A549 (cell line): ENCODE measurements around the gene FXYD7. TPM values are rescaled to one million over a fixed set of nuclear protein-coding genes. Genes with fewer than 3 reads are reported as not detected.

Experiments used
- ATAC-seq, 2 experiments: fragments of 200-7000 bp in 1 of 2; fragments of >200 bp in 1 of 2; cut with Nextera tagmentation in 1 of 2; cut with Tn5 transposase in 1 of 2; 3 replicates each; pipeline versions ENCODE4 v1.8.0 to v1.9.1; 2018 to 2020; ENCODE audit warnings: mild to moderate bottlenecking in 1 of 2, moderate library complexity in 1 of 2
- CTCF ChIA-PET: fragments of 300-600 bp; sonication (Branson Sonifier 250); formaldehyde crosslinking; extraction: SDS; loops from one replicate; lab custom pipeline; 2021; ENCODE audit warnings: antibody characterized with exemption, inconsistent platforms; lab: Yijun Ruan, JAX
- POLR2A ChIA-PET: fragments of 350-600 bp; formaldehyde crosslinking; extraction: SDS; loops from one replicate; lab custom pipeline; 2021; ENCODE audit warnings: antibody characterized with exemption, inconsistent platforms; lab: Yijun Ruan, JAX
- DNase-seq, 2 experiments: peaks; one replicate each; pipeline versions ENCODE4 v3.0.0 to v3.0.0-alpha.2; 2011 to 2016; ENCODE audit warnings: low read depth in 1 of 2, low spot score in 1 of 2
- FAIRE-seq: peaks from 2 replicates; lab custom pipeline; 2011; peaks lifted over from hg19 to GRCh38; lab: Jason Lieb, UNC
- H3K27ac ChIP-seq, 2 experiments: fragments of >200 bp; sonication (Bioruptor Twin); formaldehyde crosslinking; 3 replicates each; pipeline ENCODE4 v1.5.1; 2016 to 2017
- H3K4me1 ChIP-seq: fragments of >200 bp; sonication (Bioruptor Twin); formaldehyde crosslinking; 3 replicates; pipeline ENCODE4 v1.6.1; 2016
- H3K4me2 ChIP-seq: fragments of >200 bp; sonication (Bioruptor Twin); formaldehyde crosslinking; 3 replicates; pipeline ENCODE4 v1.6.1; 2016
- H3K4me3 ChIP-seq: fragments of >200 bp; sonication (Bioruptor Twin); formaldehyde crosslinking; 3 replicates; pipeline ENCODE4 v1.5.1; 2016
- H3K9me3 ChIP-seq: fragments of >200 bp; sonication (Bioruptor Twin); formaldehyde crosslinking; 3 replicates; pipeline ENCODE4 v1.6.1; 2016
- ATOH8 ChIP-seq: fragments of 250-450 bp; sonication (Bioruptor Pico); IDR thresholded peaks from 2 replicates; pipeline ENCODE4 v1.5.0; 2020; ENCODE audit warnings: low read depth, mild to moderate bottlenecking, moderate library complexity
- CEBPB ChIP-seq, 2 experiments: fragments of >200 bp in 1 of 2; sonication (Bioruptor Twin) in 1 of 2; formaldehyde crosslinking in 1 of 2; IDR thresholded peaks; 2 replicates each; pipeline ENCODE4 v1.6.1; 2012 to 2016
- CHD2 ChIP-seq: fragments of 150-350 bp; IDR thresholded peaks from 2 replicates; pipeline ENCODE4 v1.6.1; 2014; ENCODE audit warnings: low read length; ENCODE audit not compliant: partially characterized antibody
- CHD4 ChIP-seq: fragments of 200-600 bp; sonication (generic); IDR thresholded peaks from 2 replicates; pipeline ENCODE4 v1.6.1; 2016; ENCODE audit warnings: antibody characterized with exemption, mild to moderate bottlenecking, borderline replicate concordance
- E2F6 ChIP-seq: IDR thresholded peaks from 2 replicates; pipeline ENCODE4 v1.6.1; 2012; ENCODE audit warnings: low read depth, borderline replicate concordance
- EHMT2 ChIP-seq: fragments of 200-600 bp; sonication (generic); IDR thresholded peaks from 2 replicates; pipeline ENCODE4 v1.6.1; 2016; ENCODE audit warnings: antibody characterized with exemption, low read depth, mild to moderate bottlenecking, moderate library complexity
- ESRRA ChIP-seq: fragments of 150-350 bp; IDR thresholded peaks from 2 replicates; pipeline ENCODE4 v1.6.1; 2014; ENCODE audit warnings: mild to moderate bottlenecking, low read length, borderline replicate concordance
- FOSB ChIP-seq: fragments of 250-450 bp; sonication (Bioruptor Pico); IDR thresholded peaks from 2 replicates; pipeline ENCODE4 v1.5.0; 2020; ENCODE audit warnings: mild to moderate bottlenecking, moderate library complexity
- GATA3 ChIP-seq: IDR thresholded peaks from 2 replicates; pipeline ENCODE4 v1.6.1; 2012; ENCODE audit warnings: borderline replicate concordance
- HES2 ChIP-seq: fragments of >200 bp; sonication (Bioruptor Twin); formaldehyde crosslinking; IDR thresholded peaks from 2 replicates; pipeline ENCODE4 v1.6.1; 2016
- HOXA7 ChIP-seq: fragments of 250-450 bp; sonication (Bioruptor Pico); IDR thresholded peaks from 2 replicates; pipeline ENCODE4 v1.5.0; 2020; ENCODE audit warnings: mild to moderate bottlenecking, moderate library complexity
- MAFK ChIP-seq: fragments of 450-650 bp; IDR thresholded peaks from 2 replicates; pipeline ENCODE4 v1.6.1; 2014; ENCODE audit not compliant: partially characterized antibody
- MYC ChIP-seq: IDR thresholded peaks from 2 replicates; pipeline ENCODE4 v1.6.1; 2012; ENCODE audit warnings: mild to moderate bottlenecking, inconsistent platforms, low read length, improper control_type of control experiment, borderline replicate concordance
- NR3C1 ChIP-seq: fragments of >200 bp; sonication (Bioruptor Twin); formaldehyde crosslinking; IDR thresholded peaks from 3 replicates; pipeline ENCODE4 v1.6.1; 2017
- POLR2AphosphoS2 ChIP-seq: conservative IDR thresholded peaks from 2 replicates; pipeline ENCODE4 v1.6.1; 2012; ENCODE audit warnings: low read length, improper control_type of control experiment, inconsistent platforms
- RFX5 ChIP-seq: fragments of 450-650 bp; IDR thresholded peaks from 2 replicates; pipeline ENCODE4 v1.7.1; 2014; ENCODE audit warnings: antibody characterized with exemption, mild to moderate bottlenecking, moderate library complexity
- SMC3 ChIP-seq: fragments of >200 bp; sonication (Bioruptor Twin); formaldehyde crosslinking; IDR thresholded peaks from 3 replicates; pipeline ENCODE4 v1.6.1; 2018; ENCODE audit warnings: inconsistent platforms
- TFCP2L1 ChIP-seq: fragments of 250-450 bp; sonication (Bioruptor Pico); IDR thresholded peaks from 2 replicates; pipeline ENCODE4 v1.5.0; 2021; ENCODE audit warnings: mild to moderate bottlenecking
- ZFP36 ChIP-seq: fragments of 450-650 bp; IDR thresholded peaks from 2 replicates; pipeline ENCODE4 v1.6.1; 2014; ENCODE audit warnings: borderline replicate concordance; ENCODE audit not compliant: partially characterized antibody
- ZNF302 ChIP-seq: fragments of 250-450 bp; sonication (Bioruptor Pico); IDR thresholded peaks from 2 replicates; pipeline ENCODE4 v1.9.0; 2021; ENCODE audit warnings: inconsistent platforms, mild to moderate bottlenecking, moderate library complexity
- WGBS: methylation state at CpG from one replicate; pipeline ENCODE4 v1.1.6; 2017; ENCODE audit errors: missing lambda C conversion rate; 5-methylcytosine and 5-hydroxymethylcytosine counted together
- polyA plus RNA-seq, 4 experiments: library from polyadenylated mRNA; depleted of rRNA in 3 of 4; stranded (reverse); fragments of >200 nt; fragmentation: RNase III in 1 of 4; extraction: RNeasy Plus Mini Kit Qiagen cat#74134 plus additional on column Dnase treatment in 1 of 4; gene quantifications; 2 replicates in 3 of 4; 3 replicates in 1 of 4; pipeline ENCODE4 v1.2.3, GENCODE V29; 2011 to 2017

The FXYD7 gene
- polyA plus RNA-seq, 2 of the 4 experiments (the other 2 are of a cell fraction) = not detected

- ChIA-PET CTCF (interaction anchor here (1.1 to 3.7 kb wide), 5 partner anchors 9 to 64 kb away, joined by 3 to 29 read pairs (median 4); partner anchors contain the start of gene LGI4), POLR2A (no interaction called here)
- Histone ChIP-seq H3K4me3 (no peak overlapping the region), H3K4me1 (peaks cover 6% of the 10 kb centered on the region; the same call in 1 of the 3 replicates), H3K9me3 (peaks cover 6% of the 10 kb centered on the region; the same call in 1 of the 3 replicates), H3K4me2 (no peak overlapping the region), H3K27ac (no peak overlapping the region)
- DNase-seq (no peak), FAIRE-seq (no peak), ATAC-seq (no peak)
- WGBS = 73% methylated on average over 11 of the region's 11 CpGs
- no peak for TF ChIP-seq EHMT2
- TF ChIP-seq CHD2 = no peak
- TF ChIP-seq ZFP36 = no peak
- no peak for TF ChIP-seq POLR2AphosphoS2
- no peak for TF ChIP-seq TFCP2L1
- TF ChIP-seq HOXA7 (CRISPR knock-in tag) = no peak
- no peak for TF ChIP-seq RFX5
- no peak for TF ChIP-seq NR3C1
- no peak for TF ChIP-seq E2F6
- no peak for TF ChIP-seq ESRRA
- TF ChIP-seq FOSB (CRISPR knock-in tag) = no peak
Measured at GRCh38 chr19:35108730-35109129, 34.3 kb upstream of the FXYD7 start.

- ChIA-PET CTCF (interaction anchor here (1.1 to 3.7 kb wide), 7 partner anchors 8 to 65 kb away, joined by 3 to 29 read pairs (median 8); partner anchors contain the start of gene LGI4), POLR2A (no interaction called here)
- H3K27ac ChIP-seq = peak overlapping the region in 1 of 2 experiments; percentile 46; a peak in 3 of 6 replicates
- peak; percentile 4 for TF ChIP-seq MAFK
- TF ChIP-seq ATOH8 (CRISPR knock-in tag) = no peak
- WGBS = 65% methylated on average over 22 of the region's 22 CpGs
- no peak for FAIRE-seq
- peak; percentile 32 to 71; a peak in 4 of 6 replicates for ATAC-seq
- no peak overlapping the region for H3K4me2 ChIP-seq
- H3K4me1 ChIP-seq = peaks cover 9% of the 10 kb centered on the region; the same call in 1 of the 3 replicates
- DNase-seq = peak in 1 of 2 experiments; percentile 54
- H3K4me3 ChIP-seq = no peak overlapping the region
- peaks cover 6% of the 10 kb centered on the region; the same call in 1 of the 3 replicates for H3K9me3 ChIP-seq
Measured at GRCh38 chr19:35109395-35110112, 33.5 kb upstream of the FXYD7 start.

GRCh38 chr19:35110974-35111373 is 32.1 kb upstream of the FXYD7 start:
- POLR2A ChIA-PET = interaction anchor here (0.6 kb wide), 1 partner anchor 658 kb away, joined by 4 read pairs; no protein-coding TSS in a partner anchor
- H3K27ac ChIP-seq = no peak overlapping the region

More at GRCh38 chr19:35110974-35111373, 32.1 kb upstream of the FXYD7 start:
- Histone ChIP-seq H3K4me2 (no peak overlapping the region), H3K4me1 (peaks cover 16% of the 10 kb centered on the region; the same call in 1 of the 3 replicates), H3K4me3 (no peak overlapping the region), H3K9me3 (peaks cover 6% of the 10 kb centered on the region; the same call in 1 of the 3 replicates)
- DNase-seq (no peak), ATAC-seq (no peak), FAIRE-seq (peak; percentile 18)
- CTCF ChIA-PET = interaction anchor here (0.7 to 3.0 kb wide), 11 partner anchors 11 to 138 kb away, joined by 3 to 21 read pairs (median 7); partner anchors contain the start of genes FXYD7 and LGI4
- 67% methylated on average over 9 of the region's 9 CpGs for WGBS
- TF ChIP-seq RFX5 (no peak), GATA3 (no peak), CHD4 (no peak), HES2 (no peak), CEBPB (IDR thresholded peaks at IDR 0.05) (no peak), ZNF302 (no peak), MYC (no peak), SMC3 (no peak)
